ENCODE results near the gene FOXP1.

FOXP1 gene

DNA sequence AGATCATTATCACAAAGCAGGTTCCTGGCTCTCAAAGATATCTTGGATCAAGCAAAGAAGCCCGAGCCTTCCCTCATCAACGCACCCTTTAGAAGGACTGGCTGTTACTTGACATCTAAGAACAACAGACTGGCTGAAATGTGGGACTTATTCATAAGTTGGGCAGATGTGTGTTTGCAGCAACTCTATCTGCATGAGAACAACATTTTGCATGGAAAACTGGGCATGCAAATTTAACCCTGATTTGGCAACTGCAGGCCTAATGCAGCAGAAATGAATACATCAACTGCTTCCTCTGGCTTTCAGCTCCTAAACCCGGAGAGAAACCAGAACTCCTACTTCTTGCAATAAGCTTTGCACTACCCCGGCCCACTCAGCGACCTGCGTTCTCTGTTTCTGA is 35.0 kb upstream of the FOXP1 start:
- no peak for DNase-seq (ENCODE audit: low read depth, low spot score)
- TF ChIP-seq, protein P1, sequence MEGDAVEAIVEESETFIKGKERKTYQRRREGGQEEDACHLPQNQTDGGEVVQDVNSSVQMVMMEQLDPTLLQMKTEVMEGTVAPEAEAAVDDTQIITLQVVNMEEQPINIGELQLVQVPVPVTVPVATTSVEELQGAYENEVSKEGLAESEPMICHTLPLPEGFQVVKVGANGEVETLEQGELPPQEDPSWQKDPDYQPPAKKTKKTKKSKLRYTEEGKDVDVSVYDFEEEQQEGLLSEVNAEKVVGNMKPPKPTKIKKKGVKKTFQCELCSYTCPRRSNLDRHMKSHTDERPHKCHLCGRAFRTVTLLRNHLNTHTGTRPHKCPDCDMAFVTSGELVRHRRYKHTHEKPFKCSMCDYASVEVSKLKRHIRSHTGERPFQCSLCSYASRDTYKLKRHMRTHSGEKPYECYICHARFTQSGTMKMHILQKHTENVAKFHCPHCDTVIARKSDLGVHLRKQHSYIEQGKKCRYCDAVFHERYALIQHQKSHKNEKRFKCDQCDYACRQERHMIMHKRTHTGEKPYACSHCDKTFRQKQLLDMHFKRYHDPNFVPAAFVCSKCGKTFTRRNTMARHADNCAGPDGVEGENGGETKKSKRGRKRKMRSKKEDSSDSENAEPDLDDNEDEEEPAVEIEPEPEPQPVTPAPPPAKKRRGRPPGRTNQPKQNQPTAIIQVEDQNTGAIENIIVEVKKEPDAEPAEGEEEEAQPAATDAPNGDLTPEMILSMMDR (IDR thresholded peaks at IDR 0.05; ENCODE audit: low read depth, low read length): no peak
- H3K4me3 ChIP-seq (ENCODE audit: low read depth, low read length): no peak overlapping the region
- in situ Hi-C loops (cut with HindIII; ENCODE audit: low sequenced_read_pairs): no loop called here

DNA sequence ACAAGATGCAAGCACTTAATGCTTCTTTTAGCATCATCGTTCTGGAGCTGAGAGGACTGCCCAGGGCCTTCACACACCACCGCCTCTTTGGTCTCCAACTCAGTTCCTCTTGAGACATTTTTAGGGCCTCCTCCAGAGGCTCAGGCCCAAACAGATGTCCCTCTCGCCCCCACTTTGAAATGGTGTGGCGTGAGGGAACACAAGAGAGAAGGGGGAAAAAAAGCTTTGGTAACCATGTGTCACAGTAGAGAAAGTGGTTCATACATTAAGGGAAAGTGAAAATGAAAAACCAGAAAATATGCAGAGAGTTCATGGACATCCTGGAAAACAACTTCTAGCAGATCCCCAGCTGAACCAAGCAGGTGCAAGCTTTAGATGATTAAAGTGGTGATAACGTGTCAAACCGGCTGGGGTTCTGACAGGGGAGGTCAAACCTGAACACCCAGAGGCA is 33.1 kb upstream of the FOXP1 start:
- TF ChIP-seq, protein P1 (IDR thresholded peaks at IDR 0.05; ENCODE audit: low read depth, low read length): no peak
- DNase-seq (ENCODE audit: low read depth, low spot score): no peak
- in situ Hi-C loops (cut with HindIII; ENCODE audit: low sequenced_read_pairs): no loop called here

DNA sequence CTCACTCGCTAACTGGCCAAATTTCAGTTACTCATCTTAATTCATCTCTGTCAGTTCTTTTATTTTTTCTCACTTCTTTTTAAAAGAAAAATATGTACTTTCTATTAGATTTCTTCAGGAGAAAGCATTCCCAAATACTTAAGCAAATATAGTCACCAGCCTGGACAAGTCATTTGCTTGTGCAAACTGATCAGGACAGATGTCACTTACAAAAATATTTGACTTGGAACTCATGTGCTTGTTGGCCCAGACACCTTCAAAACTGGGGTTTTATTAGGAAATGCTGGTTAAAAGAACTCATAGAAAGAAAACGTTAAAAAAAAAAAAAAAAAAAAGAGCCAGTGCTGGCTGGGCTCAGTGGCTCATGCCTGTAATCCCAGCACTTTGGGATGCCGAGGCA is 31.3 kb upstream of the FOXP1 start:
- in situ Hi-C loops (cut with HindIII; ENCODE audit: low sequenced_read_pairs): no loop called here
- TF ChIP-seq, protein P1 (IDR thresholded peaks at IDR 0.05; ENCODE audit: low read depth, low read length): no peak
- no peak overlapping the region for H3K4me3 ChIP-seq (ENCODE audit: low read depth, low read length)
- no peak for DNase-seq (ENCODE audit: low read depth, low spot score)

More for the DNA sequence above, 33.1 kb upstream of the FOXP1 start:
- no peak overlapping the region for H3K4me3 ChIP-seq (ENCODE audit: low read depth, low read length)

- in situ Hi-C loops (cut with HindIII; ENCODE audit: low sequenced_read_pairs): no loop called here
- H3K4me3 ChIP-seq (ENCODE audit: low read depth, low read length): no peak overlapping the region
- no peak for DNase-seq (ENCODE audit: low read depth, low spot score)
- TF ChIP-seq, protein P1 (IDR thresholded peaks at IDR 0.05; ENCODE audit: low read depth, low read length): no peak
Observed at GRCh38 chr3:71614426-71614825, 30.9 kb upstream of the FOXP1 start.

- in situ Hi-C loops (cut with HindIII; ENCODE audit: low sequenced_read_pairs): no loop called here
- DNase-seq (ENCODE audit: low read depth, low spot score): no peak
- no peak overlapping the region for H3K4me3 ChIP-seq (ENCODE audit: low read depth, low read length)
- TF ChIP-seq, protein P1 (IDR thresholded peaks at IDR 0.05; ENCODE audit: low read depth, low read length): no peak
Observed at GRCh38 chr3:71611099-71611498, 27.6 kb upstream of the FOXP1 start.

- DNase-seq (ENCODE audit: low read depth, low spot score): no peak
- TF ChIP-seq, protein P1 (IDR thresholded peaks at IDR 0.05; ENCODE audit: low read depth, low read length): no peak
- in situ Hi-C loops (cut with HindIII; ENCODE audit: low sequenced_read_pairs): no loop called here
- H3K4me3 ChIP-seq (ENCODE audit: low read depth, low read length): no peak overlapping the region
Observed at GRCh38 chr3:71607364-71607763, 23.8 kb upstream of the FOXP1 start.

DNA sequence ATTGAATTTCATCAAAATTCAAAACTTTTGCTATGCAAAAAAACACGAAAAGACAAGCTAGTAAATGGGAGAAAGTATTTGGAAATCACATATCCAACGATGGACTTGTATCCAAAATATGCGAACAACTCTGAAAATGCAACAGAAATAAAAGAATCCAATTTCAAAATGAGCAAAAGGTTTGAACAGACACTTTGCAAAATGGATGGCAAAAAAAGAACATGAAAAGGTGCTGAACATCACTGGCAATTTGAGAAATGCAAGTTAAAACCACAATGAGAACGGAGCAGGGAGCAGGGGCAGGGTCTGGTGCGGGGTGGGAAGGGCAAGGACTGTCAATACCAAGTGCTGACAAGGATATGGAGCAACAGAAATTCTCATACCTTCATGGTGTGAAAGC is 23.1 kb upstream of the FOXP1 start:
- no peak for DNase-seq (ENCODE audit: low read depth, low spot score)
- TF ChIP-seq, protein P1 (IDR thresholded peaks at IDR 0.05; ENCODE audit: low read depth, low read length): no peak
- in situ Hi-C loops (cut with HindIII; ENCODE audit: low sequenced_read_pairs): no loop called here
- no peak overlapping the region for H3K4me3 ChIP-seq (ENCODE audit: low read depth, low read length)

Data from astrocyte of the spinal cord (primary cell).